GM23248 (cell line): Measurements from ENCODE around the gene MAN1C1.
"Not testable (repeated sequence)": the region's sequence is repeated elsewhere in the genome, so short reads cannot be mapped to it uniquely, and the experiment has no call there.

ENCODE experiments used
- EZH2 ChIP-seq: fragments of 200-600 bp; sonication (generic); IDR thresholded peaks from 2 replicates; pipeline ENCODE4 v1.6.1; 2018; ENCODE audit warnings: antibody characterized with exemption, mild to moderate bottlenecking; ENCODE audit not compliant: insufficient read depth, poor library complexity, severe bottlenecking
- EZH2phosphoT487 ChIP-seq: fragments of 200-600 bp; sonication (generic); IDR thresholded peaks from 2 replicates; pipeline ENCODE4 v1.6.1; 2018; ENCODE audit warnings: antibody characterized with exemption, moderate library complexity, mild to moderate bottlenecking, low read depth; ENCODE audit not compliant: insufficient read depth

- TF ChIP-seq EZH2, EZH2phosphoT487: not testable (repeated sequence)
These were observed 46.4 kb downstream of the MAN1C1 start for GRCh38 chr1:25662959-25663358.
